Testis (tissue), 2 donors: ENCODE data around the gene FNDC5.

Experiments used
- CTCF ChIP-seq, 3 experiments: fragments of 450-650 bp in 2 of 3; fragments of 200-600 bp in 1 of 3; sonication (generic) in 1 of 3; IDR thresholded peaks; one replicate each; pipeline ENCODE4 v1.5.1; 2016 to 2019; ENCODE audit warnings: antibody characterized with exemption in 3 of 3, mild to moderate bottlenecking in 2 of 3, moderate library complexity in 1 of 3
- POLR2A ChIP-seq: fragments of 450-650 bp; IDR thresholded peaks from one replicate; pipeline ENCODE4 v1.6.1; 2017; ENCODE audit warnings: antibody characterized with exemption, mild to moderate bottlenecking, moderate library complexity

DNA sequence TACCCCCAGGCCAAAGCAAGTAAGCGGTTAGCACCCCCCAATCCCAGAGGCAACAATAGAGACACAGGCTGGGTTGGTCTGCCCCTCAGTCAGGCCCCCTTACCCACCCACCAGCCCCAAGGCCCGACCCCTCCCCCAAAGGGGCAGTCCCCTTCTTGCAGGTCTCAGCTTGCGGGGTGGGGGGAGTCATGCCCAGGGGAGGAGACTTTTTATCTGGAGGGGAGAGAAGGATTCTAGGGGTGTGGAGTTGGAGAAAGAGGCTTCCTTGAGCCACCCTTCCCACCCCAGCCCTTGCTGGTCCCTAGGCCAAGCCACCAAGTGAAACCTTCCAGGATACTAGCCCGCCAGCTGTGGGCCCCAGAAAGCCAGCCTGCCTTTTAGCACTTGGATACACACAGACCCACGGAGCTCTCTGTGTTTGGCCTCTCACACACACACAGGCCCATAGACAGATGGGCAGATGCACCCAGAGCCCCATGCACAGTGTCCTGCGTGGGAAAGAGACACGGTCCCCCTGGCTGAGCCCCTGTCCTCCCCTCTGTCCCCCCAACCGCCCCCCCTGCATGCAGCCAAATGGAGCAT lies 23.4 kb upstream of the FNDC5 start:
- TF ChIP-seq CTCF (IDR thresholded peaks at IDR 0.05), result no peak
- no peak for TF ChIP-seq POLR2A
